H9 (cell line): ENCODE measurements around the gene PPP2R5B. TPM values are rescaled to one million over a fixed set of nuclear protein-coding genes. Genes with fewer than 3 reads are reported as not detected.

Source experiments
- DNase-seq: peaks from one replicate; pipeline ENCODE4 v3.0.0-alpha.2; 2017
- H2AFZ ChIP-seq: one replicate; pipeline ENCODE4 v1.6.1; 2013; ENCODE audit warnings: mild to moderate bottlenecking, low read length, control low read depth, moderate library complexity
- H2AK5ac ChIP-seq: 2 replicates; pipeline ENCODE4 v1.6.1; 2013; ENCODE audit warnings: low read length, control low read depth, mixed read lengths; ENCODE audit not compliant: insufficient read length
- H2BK120ac ChIP-seq: one replicate; pipeline ENCODE4 v1.6.1; 2013; ENCODE audit warnings: low read depth, mild to moderate bottlenecking, low read length, control low read depth, inconsistent platforms; ENCODE audit not compliant: poor library complexity, severe bottlenecking
- H2BK12ac ChIP-seq: 2 replicates; pipeline ENCODE4 v1.6.1; 2013; ENCODE audit warnings: low read length, control low read depth, mixed read lengths, low read depth; ENCODE audit not compliant: insufficient read length
- H2BK15ac ChIP-seq: 2 replicates; pipeline ENCODE4 v1.6.1; 2013; ENCODE audit warnings: low read depth, low read length, control low read depth
- H2BK20ac ChIP-seq: one replicate; pipeline ENCODE4 v1.6.1; 2013; ENCODE audit warnings: low read depth, mild to moderate bottlenecking, low read length, control low read depth, inconsistent platforms; ENCODE audit not compliant: poor library complexity, severe bottlenecking
- H2BK5ac ChIP-seq: 2 replicates; pipeline ENCODE4 v1.6.1; 2013; ENCODE audit warnings: low read length, control low read depth, mixed read lengths; ENCODE audit not compliant: insufficient read length
- H3K14ac ChIP-seq: 2 replicates; pipeline ENCODE4 v1.6.1; 2013; ENCODE audit warnings: low read length, control low read depth; ENCODE audit not compliant: insufficient read depth
- H3K18ac ChIP-seq: 2 replicates; pipeline ENCODE4 v1.6.1; 2013; ENCODE audit warnings: low read depth, mild to moderate bottlenecking, mixed read lengths, low read length, control low read depth; ENCODE audit not compliant: insufficient read length
- H3K23ac ChIP-seq: 2 replicates; pipeline ENCODE4 v1.6.1; 2013; ENCODE audit warnings: low read length, control low read depth, mixed read lengths, low read depth; ENCODE audit not compliant: insufficient read length
- H3K23me2 ChIP-seq: 2 replicates; pipeline ENCODE4 v1.6.1; 2013; ENCODE audit warnings: low read depth, mild to moderate bottlenecking, mixed read lengths, low read length, control low read depth; ENCODE audit not compliant: insufficient read length, poor library complexity, severe bottlenecking
- H3K27ac ChIP-seq: 2 replicates; pipeline ENCODE4 v1.5.1; 2013; ENCODE audit warnings: low read length, control low read depth, mixed read lengths, low read depth; ENCODE audit not compliant: insufficient read length
- H3K27me3 ChIP-seq: 2 replicates; pipeline ENCODE4 v1.6.1; 2013; ENCODE audit warnings: low read length, control low read depth, inconsistent platforms; ENCODE audit not compliant: insufficient read depth
- H3K4ac ChIP-seq: 2 replicates; pipeline ENCODE4 v1.6.1; 2013; ENCODE audit warnings: low read depth, mild to moderate bottlenecking, control low read depth, inconsistent platforms, low read length, moderate library complexity
- H3K4me1 ChIP-seq: 2 replicates; pipeline ENCODE4 v1.6.1; 2013; ENCODE audit warnings: low read length, control low read depth, inconsistent platforms; ENCODE audit not compliant: insufficient read depth
- H3K4me2 ChIP-seq: 2 replicates; pipeline ENCODE4 v1.6.1; 2013; ENCODE audit warnings: low read length, control low read depth, mixed read lengths; ENCODE audit not compliant: insufficient read length, insufficient read depth
- H3K56ac ChIP-seq: 2 replicates; pipeline ENCODE4 v1.6.1; 2013; ENCODE audit warnings: low read depth, mild to moderate bottlenecking, mixed read lengths, low read length, control low read depth; ENCODE audit not compliant: insufficient read length
- H3K79me1 ChIP-seq: 2 replicates; pipeline ENCODE4 v1.6.1; 2013; ENCODE audit warnings: low read depth, mild to moderate bottlenecking, moderate library complexity, low read length, control low read depth, inconsistent platforms; ENCODE audit not compliant: insufficient read depth, poor library complexity, severe bottlenecking
- H3K79me2 ChIP-seq: 2 replicates; pipeline ENCODE4 v1.6.1; 2013; ENCODE audit warnings: low read length, control low read depth, inconsistent platforms; ENCODE audit not compliant: insufficient read depth
- H3K9ac ChIP-seq: 2 replicates; pipeline ENCODE4 v1.6.1; 2013; ENCODE audit warnings: low read length, control low read depth, mixed read lengths; ENCODE audit not compliant: insufficient read length; ENCODE audit errors: extremely low read depth
- H3K9me3 ChIP-seq: one replicate; pipeline ENCODE4 v1.6.1; 2013; ENCODE audit warnings: low read depth, low read length, inconsistent platforms; ENCODE audit not compliant: control insufficient read depth
- H3T11ph ChIP-seq: one replicate; pipeline ENCODE4 v1.6.1; 2013; ENCODE audit warnings: mild to moderate bottlenecking, low read length, control low read depth, inconsistent platforms
- H4K20me1 ChIP-seq: one replicate; pipeline ENCODE4 v1.6.1; 2013; ENCODE audit not compliant: control insufficient read depth, insufficient read length, insufficient read depth
- H4K5ac ChIP-seq: 2 replicates; pipeline ENCODE4 v1.6.1; 2013; ENCODE audit warnings: low read depth, mild to moderate bottlenecking, mixed read lengths, low read length, control low read depth; ENCODE audit not compliant: insufficient read length
- H4K8ac ChIP-seq: replicated peaks from 2 replicates; pipeline ENCODE4 v1.6.1; 2013; ENCODE audit warnings: low read length, control low read depth, mixed read lengths, low read depth; ENCODE audit not compliant: insufficient read length
- H4K91ac ChIP-seq: 2 replicates; pipeline ENCODE4 v1.6.1; 2013; ENCODE audit warnings: low read depth, mild to moderate bottlenecking, moderate library complexity, mixed read lengths, low read length, control low read depth; ENCODE audit not compliant: insufficient read length
- H3K27ac Mint-ChIP-seq, 3 experiments: 2 replicates in 2 of 3; 3 replicates in 1 of 3; pipeline ENCODE4 v1.8.0; 2020 to 2021; ENCODE audit warnings: mixed read lengths in 3 of 3, mild to moderate bottlenecking in 1 of 3, moderate library complexity in 1 of 3
- H3K27me3 Mint-ChIP-seq: 2 replicates; pipeline ENCODE4 v1.8.0; 2021; ENCODE audit warnings: low read depth, mild to moderate bottlenecking, moderate library complexity, mixed read lengths
- H3K36me3 Mint-ChIP-seq, 3 experiments: 2 replicates in 2 of 3; 3 replicates in 1 of 3; pipeline ENCODE4 v1.8.0; 2020 to 2021; ENCODE audit warnings: low read depth in 3 of 3, mixed read lengths in 3 of 3; ENCODE audit not compliant: insufficient read depth in 1 of 3
- H3K4me1 Mint-ChIP-seq, 2 experiments: 2 replicates each; pipeline ENCODE4 v1.8.0; 2020; ENCODE audit warnings: mixed read lengths in 2 of 2
- H3K4me3 Mint-ChIP-seq, 2 experiments: 2 replicates in 1 of 2; 3 replicates in 1 of 2; pipeline ENCODE4 v1.8.0; 2020 to 2021; ENCODE audit warnings: mild to moderate bottlenecking in 2 of 2, mixed read lengths in 2 of 2, moderate library complexity in 1 of 2
- H3K9me3 Mint-ChIP-seq, 2 experiments: 2 replicates in 1 of 2; 3 replicates in 1 of 2; pipeline ENCODE4 v1.8.0; 2020; ENCODE audit warnings: mild to moderate bottlenecking in 2 of 2, mixed read lengths in 2 of 2, moderate library complexity in 1 of 2
- WGBS: extraction: QIAGEN DNeasy Blood & Tissue Kit; methylation state at CpG from one replicate; pipeline ENCODE4 v1.1.7; 2013; ENCODE audit warnings: missing lambda C conversion rate, low lambda C conversion rate, mixed read lengths; ENCODE audit not compliant: insufficient read length; ENCODE audit errors: extremely low coverage; 5-methylcytosine and 5-hydroxymethylcytosine counted together
- total RNA-seq: library from RNA; stranded (reverse); gene quantifications from 2 replicates; pipeline ENCODE4 v1.2.1, GENCODE V29; 2021
- TF ChIP-seq, protein P1 (sequence below): fragments of 200-600 bp; sonication (generic); conservative IDR thresholded peaks from 3 replicates; pipeline ENCODE4 v1.8.0; 2021; ENCODE audit warnings: antibody characterized with exemption, mild to moderate bottlenecking

PPP2R5B gene
- total RNA-seq, 1 experiment from 2014 or later = 6.3 TPM

DNA sequence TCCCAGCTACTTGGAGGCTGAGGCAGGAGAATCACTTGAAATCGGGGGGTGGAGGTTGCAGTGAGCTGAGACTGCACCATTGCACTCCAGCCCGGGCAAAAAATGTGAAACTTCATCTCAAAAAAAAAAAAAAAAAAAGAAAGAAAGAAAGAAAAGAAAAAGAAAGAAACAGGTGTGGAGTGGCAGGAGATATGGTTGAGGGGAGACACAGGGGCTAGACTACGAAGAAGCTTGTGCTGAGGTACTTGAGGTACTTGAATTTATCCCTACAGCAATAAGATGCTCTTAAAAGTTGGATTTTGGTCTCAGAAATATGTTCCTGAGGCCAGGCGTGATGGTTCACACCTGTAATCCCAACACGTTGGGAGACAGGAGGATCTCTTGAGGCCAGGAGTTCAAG lies 49.6 kb downstream of the PPP2R5B start:
- no peak overlapping the region for H4K8ac ChIP-seq
- H3K4me3 Mint-ChIP-seq = no peak overlapping the region
- no peak overlapping the region for H3K4ac ChIP-seq
- no CpG with 5 or more reads among the region's 5 CpGs for WGBS
- H3K27ac ChIP-seq = no peak overlapping the region
- H2BK12ac ChIP-seq = no peak overlapping the region
- H2BK20ac ChIP-seq = no peak overlapping the region
- no peak overlapping the region for H4K91ac ChIP-seq
- peaks cover 0 to 3% of the 10 kb centered on the region in 2 experiments; a peak in 1 of 5 replicates for H3K9me3 Mint-ChIP-seq
- no peak overlapping the region for H4K5ac ChIP-seq
- no peaks in the 10 kb centered on the region for H3K79me1 ChIP-seq
- no peak overlapping the region for H3K56ac ChIP-seq
- no peaks in the 10 kb centered on the region for H3K27me3 ChIP-seq
- TF ChIP-seq, protein P1, sequence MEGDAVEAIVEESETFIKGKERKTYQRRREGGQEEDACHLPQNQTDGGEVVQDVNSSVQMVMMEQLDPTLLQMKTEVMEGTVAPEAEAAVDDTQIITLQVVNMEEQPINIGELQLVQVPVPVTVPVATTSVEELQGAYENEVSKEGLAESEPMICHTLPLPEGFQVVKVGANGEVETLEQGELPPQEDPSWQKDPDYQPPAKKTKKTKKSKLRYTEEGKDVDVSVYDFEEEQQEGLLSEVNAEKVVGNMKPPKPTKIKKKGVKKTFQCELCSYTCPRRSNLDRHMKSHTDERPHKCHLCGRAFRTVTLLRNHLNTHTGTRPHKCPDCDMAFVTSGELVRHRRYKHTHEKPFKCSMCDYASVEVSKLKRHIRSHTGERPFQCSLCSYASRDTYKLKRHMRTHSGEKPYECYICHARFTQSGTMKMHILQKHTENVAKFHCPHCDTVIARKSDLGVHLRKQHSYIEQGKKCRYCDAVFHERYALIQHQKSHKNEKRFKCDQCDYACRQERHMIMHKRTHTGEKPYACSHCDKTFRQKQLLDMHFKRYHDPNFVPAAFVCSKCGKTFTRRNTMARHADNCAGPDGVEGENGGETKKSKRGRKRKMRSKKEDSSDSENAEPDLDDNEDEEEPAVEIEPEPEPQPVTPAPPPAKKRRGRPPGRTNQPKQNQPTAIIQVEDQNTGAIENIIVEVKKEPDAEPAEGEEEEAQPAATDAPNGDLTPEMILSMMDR = no peak
- H3K36me3 Mint-ChIP-seq = no peaks in the 10 kb centered on the region
- no peaks in the 10 kb centered on the region for H3K4me1 ChIP-seq
- no peak for DNase-seq
- H3K27ac Mint-ChIP-seq = no peak overlapping the region; a peak in 1 of 7 replicates
- H2BK5ac ChIP-seq = no peak overlapping the region
- H2BK15ac ChIP-seq = no peak overlapping the region
- no peak overlapping the region for H2BK120ac ChIP-seq
- H3K9ac ChIP-seq = no peak overlapping the region
- H3K23ac ChIP-seq = no peak overlapping the region
- H3K9me3 ChIP-seq = no peaks in the 10 kb centered on the region
- no peak overlapping the region for H3T11ph ChIP-seq
- H3K4me1 Mint-ChIP-seq = peaks cover 0 to 5% of the 10 kb centered on the region in 2 experiments; a peak in 1 of 4 replicates
- H2AK5ac ChIP-seq = no peak overlapping the region
- H3K23me2 ChIP-seq = no peaks in the 10 kb centered on the region
- H4K20me1 ChIP-seq = no peaks in the 10 kb centered on the region
- no peaks in the 10 kb centered on the region for H3K79me2 ChIP-seq
- H3K27me3 Mint-ChIP-seq = peaks cover 10% of the 10 kb centered on the region
- no peak overlapping the region for H3K4me2 ChIP-seq
- H2AFZ ChIP-seq = no peak overlapping the region
- no peak overlapping the region for H3K14ac ChIP-seq
- H3K18ac ChIP-seq = no peak overlapping the region
